GM19240 (cell line): ENCODE data around the gene B4GALNT3.
"Not testable (repeated sequence)": the region's sequence is repeated elsewhere in the genome, so short reads cannot be mapped to it uniquely, and the experiment has no call there.

Experiments
- DNase-seq: peaks from one replicate; pipeline ENCODE4 v3.0.0; 2011; ENCODE audit warnings: low spot score; ENCODE audit not compliant: insufficient read length

B4GALNT3 gene

DNA sequence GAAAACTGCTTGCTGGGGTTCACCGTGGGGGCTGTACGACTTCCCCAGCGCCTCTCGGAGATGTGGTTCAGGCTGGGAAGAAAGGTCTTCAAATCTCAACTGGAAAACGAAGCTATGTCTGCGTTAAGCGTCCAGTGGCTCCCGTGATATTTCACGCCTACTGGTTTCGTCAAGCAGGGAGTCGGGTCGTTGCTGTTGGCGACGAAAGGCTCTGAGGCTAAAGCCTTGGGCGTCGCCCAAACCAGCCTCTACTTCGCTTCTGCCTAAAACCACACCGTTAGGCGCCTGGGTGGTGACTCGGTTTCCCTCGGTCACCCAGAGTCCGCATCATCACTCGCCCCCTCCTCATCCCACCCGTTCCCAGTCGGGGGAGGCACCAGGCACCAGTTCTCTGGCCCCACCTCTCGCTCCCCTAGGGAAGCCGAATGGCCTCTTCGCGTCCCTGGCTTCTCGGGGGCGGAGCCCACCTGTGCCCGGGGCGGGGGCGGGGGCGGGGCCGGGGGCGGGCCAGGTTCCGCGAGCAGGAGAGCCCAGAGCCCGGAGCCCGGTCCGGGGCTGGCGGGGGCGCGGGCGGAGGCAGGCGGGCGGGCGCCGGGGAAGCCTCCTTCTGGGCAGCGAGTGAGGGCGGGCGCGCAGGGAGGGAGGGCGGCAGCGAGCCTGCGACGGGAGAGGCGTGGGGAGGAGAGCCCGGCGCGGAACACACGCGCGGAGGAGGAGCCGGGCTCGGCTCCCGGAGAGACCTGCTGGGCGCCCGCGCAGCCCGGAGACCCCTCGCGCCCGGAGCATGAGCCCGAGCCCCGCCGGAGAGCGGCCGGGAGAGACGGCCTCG, at the start of gene B4GALNT3:
TSS of gene B4GALNT3 (plus strand) at position 510 of the 829 bp plus-strand sequence. CDS start 438 bp downstream, outside the sequence.
- no peak for DNase-seq

DNA sequence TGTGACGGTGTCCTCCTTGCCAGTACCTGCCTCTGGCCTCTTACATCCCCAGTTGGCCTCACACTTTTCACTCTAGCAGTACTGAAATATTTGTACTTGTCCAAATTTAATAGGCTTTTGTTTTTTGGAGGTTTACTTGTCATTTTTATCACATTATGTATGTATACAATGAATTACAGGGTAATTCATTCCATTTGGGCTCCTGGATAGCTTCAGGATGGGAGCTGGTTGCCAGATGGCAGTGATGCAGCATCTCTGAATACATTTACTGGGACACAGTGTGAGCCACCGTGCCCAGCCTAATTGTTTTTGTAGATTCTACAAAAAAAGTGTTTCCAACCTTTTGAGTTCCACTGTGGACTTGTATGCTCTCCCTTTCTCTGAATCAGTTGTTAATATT, 44.9 kb upstream of the B4GALNT3 start:
- DNase-seq: no peak

DNA sequence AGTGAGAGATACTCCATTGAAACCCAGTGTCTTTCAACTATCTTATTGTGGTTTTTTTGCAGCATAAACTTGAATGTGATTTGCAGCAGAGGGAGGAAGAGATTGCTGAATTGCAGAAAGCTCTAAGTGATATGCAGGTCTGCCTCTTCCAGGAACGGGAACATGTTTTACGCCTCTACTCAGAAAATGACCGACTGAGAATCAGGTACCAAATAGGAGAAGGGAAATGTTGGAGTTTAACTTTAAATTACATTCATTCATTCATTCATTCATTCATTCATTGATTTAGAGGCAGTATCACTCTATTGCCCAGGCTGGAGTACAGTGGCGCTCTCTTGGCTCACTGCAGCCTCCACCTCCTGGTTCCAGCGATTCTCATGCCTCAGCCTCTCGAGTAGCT, 41.3 kb upstream of the B4GALNT3 start:
- DNase-seq: no peak

DNA sequence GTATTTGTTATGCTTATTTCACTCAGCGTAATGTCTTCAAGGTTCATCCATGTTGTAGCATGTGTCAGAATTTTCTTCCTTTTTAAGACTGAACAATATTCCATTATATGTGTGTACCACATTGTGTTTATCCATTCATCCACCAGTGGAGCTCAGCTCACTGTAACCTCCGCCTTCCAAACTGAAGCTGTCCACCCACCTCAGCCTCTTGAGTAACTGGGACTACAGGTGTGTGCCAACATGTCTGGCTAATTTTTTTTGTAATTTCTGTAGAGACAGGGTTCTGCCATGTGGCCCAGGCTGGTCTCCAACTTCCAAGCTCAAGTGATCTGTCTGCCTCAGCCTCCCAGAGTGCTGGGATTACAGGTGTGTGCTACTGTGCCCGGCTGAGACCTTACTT, 37.2 kb upstream of the B4GALNT3 start:
- no peak for DNase-seq

DNA sequence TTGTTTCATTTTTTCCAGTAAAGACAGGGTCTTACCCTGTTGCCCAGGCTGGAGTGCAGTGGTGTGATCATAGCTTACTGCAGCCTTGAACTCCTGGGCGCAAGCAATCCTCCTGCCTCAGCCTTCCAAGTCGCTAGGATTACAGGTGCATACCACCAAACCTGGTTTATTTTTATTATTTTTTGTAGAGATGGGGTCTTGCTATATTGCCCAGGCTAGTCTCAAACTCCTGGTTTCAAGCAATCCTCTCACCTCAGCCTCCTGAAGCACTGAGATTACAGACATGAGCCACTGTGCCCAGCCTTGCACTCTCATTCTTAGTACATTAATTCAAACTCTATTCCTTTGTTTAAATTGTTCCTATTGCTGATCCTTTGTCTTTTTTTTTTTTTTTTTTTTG, 24.0 kb upstream of the B4GALNT3 start:
- not testable (repeated sequence) for DNase-seq

DNA sequence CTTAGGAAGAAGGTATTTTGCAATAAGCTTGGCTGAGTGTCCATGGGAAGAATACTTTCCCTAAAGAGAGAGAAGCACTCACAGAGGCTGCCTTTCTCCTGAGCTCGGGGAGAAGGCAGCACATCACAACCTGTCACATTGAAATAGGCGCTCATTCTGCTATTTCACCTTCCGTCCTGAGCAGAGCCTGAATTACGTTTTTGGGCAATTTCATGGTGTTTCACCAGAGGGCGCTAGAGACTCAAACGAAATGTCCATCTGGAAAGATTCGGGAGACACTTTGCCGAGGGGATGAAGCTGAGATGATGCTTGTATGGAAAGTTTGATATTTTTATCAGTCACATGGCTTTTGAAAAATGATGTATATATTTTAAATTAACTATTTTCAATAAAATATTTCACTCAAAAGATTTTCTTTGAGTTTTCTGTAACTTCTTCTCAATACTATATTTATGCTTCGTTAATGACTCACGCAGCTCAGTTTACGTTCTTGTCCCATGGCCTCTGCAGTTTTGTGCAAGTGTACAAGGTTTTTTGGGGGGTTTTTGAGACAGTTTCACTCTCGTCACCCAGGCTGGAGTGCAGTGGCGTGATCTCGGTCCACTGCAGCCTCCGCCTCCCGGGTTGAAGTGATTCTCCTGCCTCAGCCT, 17.4 kb upstream of the B4GALNT3 start:
- no peak for DNase-seq

DNA sequence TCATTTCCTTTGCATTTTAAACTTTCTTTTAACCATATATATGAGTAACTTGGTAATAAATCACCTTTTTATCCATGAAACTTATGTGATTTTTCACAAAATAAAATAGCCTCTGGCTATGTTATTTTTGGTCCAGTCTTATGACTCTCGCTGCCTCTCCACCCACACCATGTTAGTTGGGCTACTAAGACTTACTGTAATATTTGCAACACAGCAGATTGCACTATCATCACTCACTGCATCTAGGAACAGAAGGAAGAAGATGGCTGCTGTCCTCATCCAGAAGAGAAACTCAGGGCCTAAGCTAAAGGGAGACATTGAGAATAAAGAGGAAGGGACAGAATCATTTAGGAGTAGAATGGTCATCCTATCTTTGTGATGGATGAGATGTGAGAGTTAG, 12.6 kb upstream of the B4GALNT3 start:
- no peak for DNase-seq

DNA sequence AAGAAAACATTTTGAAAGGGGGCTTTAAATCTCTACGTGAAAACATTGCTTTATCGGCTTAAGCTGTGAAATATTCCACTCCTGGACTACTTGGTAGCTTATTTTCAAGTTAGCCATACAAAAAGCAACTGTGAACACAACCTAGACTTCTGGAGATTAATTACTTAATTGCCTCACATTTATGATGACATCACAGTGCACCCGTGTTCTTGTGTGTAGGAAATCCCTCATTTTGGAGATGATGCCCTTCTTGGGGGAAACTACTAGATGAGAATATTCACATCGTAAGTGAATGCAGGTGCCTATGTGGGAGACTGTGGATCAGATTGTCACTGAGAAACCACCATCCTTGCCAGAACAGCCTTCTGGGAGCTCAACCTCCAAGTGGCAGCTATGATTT, 10.5 kb upstream of the B4GALNT3 start:
- no peak for DNase-seq

DNA sequence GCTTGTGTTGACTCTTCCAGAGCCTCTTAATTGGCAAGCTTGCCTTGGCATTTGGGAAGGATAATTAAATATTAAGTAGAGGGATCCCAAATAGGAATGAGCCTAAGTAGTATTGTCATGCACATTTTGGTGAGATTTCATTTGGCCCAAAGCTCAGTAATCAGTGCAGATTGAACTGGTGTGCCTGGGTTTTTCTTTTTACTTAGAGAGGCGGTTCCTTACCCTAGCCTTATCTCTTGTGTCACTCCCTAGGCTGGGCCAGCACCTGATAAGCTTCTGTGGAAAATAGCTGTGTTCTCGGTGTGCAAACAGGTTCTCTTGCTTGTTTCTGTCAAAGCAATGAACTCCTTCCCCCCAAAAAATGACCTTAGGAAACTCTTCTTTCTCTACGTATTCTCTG, 9.3 kb upstream of the B4GALNT3 start:
- no peak for DNase-seq

DNA sequence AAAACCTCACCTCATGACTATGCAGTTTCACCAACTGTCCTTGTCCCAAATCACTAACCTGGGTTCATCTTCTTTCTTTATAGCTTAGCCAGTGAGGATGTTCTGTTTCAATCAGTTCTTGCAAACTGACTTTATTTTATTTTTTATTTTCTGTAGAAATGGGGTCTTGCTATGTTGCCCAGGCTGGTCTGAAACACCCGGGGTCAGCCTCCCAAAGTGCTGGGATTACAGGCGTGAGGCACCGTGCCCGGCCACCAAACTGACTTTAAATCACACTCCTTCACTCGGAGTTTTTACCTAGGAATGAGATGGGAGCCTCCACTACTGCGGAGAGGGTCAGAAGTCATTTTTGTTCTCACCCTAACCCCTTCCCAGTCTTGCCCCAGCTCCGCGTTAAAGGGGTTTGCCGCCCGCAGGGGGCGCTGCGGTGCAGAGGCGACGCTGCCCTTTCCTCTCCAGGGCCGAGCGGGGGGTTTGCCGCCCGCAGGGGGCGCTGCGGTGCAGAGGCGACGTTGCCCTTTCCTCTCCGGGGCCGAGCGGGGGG, 7.0 kb upstream of the B4GALNT3 start:
- no peak for DNase-seq

DNA sequence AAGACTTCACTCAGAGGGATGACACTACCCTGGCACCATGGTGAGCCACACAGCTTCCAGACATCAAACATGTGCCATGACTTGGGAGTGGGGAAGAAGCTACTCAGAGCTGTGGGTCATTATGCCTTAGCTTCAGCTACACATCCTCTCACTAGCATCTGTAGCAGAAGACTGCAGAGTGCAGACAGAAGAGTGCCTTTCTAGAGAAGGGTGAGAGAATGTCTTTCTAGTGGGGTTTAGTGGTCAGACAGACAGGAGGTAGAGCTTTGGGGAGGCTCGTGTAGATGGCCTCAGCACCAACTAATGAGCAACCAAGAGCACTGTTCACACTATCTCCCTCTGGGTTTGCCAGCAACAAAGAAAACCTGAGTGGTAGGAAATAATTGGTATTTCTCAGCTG, 4.9 kb upstream of the B4GALNT3 start:
- no peak for DNase-seq

DNA sequence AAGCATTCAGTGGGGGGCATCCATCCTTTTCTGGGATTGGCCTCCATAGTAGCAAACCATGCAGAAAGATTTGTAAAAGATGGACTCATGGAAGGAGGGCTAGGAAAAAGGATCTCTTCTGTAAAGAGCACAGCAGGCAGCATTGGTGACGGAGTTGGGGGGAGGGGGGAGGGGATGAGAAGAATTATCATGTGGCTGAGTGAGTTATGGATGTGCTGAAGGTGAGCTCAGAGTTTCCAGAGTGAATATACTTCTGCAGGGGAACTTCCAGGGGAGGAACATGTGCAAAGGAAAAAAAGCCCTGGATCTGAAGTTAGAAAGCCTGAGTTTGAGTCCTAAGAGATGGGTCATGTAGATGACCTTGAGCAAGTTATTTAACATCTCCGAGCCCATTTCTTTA, 3.9 kb upstream of the B4GALNT3 start:
- DNase-seq: no peak

DNA sequence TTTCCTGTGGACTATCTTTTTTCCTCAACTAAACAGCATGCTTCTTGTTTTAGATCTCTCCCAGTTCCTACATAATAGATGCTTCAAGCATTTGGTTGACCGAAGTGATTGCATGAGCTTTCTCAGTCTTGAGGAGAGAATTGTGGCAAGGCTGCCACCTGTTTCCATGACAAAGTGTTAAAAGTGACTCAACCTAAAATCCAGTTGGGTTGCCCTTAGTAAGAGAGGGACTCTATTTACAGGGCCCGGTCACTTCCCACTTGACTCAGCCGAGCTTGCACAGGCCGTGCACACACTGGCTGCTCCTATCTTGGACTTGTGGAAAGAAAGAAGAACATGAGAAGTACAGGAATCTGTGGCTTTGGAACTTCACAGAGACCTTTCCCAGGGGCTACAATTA, 2.1 kb upstream of the B4GALNT3 start:
- DNase-seq: no peak

DNA sequence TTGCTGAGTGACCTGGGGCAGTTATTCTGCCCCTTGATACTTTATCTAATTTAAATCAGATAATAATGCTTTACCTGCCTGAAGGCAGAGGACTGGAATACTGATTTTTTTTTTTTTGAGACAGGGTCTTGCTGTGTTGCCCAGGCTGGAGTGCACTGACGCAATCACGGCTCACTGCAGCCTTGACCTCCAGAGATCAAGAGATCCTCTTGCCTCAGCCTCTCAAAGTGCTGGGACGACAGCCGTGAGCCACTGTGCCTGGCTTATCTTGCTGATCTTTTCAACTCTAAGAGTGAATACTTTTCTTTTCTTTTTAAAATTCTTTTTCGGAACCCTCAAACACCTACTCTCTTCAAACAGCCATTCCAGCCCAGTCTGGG, 699 bp upstream of the B4GALNT3 start:
- no peak for DNase-seq

DNA sequence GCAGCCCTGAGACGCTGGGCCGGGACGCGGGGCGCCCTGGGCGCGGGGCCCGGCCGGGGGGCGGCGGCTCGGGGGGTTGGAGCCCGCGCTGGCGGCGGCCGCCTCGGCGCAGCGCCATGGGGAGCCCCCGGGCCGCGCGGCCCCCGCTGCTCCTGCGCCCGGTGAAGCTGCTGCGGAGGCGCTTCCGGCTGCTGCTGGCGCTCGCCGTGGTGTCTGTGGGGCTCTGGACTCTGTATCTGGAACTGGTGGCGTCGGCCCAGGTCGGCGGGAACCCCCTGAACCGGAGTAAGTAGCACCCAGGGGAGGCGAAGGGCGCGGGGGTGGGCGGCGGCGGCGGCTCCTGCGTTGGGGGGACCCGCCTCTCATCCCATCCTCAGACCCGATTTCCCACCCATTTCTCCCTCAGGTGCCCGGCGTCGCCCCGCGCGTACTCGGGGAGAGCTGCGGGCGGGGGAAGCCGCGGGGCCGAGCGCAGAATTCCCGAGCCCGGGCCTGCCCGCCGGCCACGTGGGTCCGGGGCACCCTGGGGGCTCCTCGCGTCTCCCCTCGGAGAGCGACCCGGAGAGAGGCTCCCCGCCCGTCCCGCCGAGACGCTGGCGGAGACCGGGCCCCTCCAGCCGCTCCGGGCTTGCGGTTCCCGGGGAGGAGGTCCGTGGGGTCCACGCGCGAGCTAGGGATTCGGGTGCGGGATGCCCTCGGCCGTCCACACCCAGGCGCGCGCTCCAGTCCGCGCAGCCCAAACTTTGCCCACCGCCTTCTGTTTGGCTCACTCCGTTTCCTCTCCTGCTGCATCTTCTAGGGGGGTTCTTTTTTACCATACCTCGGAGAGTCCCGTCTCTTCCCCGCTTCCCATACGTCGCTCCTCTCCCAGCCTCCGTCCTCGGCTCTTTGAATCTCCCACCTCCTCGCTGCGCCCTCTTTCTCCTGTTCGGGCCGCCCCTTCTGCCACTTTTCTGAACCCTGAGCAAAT, 807 bp downstream of the B4GALNT3 start:
- DNase-seq: no peak

DNA sequence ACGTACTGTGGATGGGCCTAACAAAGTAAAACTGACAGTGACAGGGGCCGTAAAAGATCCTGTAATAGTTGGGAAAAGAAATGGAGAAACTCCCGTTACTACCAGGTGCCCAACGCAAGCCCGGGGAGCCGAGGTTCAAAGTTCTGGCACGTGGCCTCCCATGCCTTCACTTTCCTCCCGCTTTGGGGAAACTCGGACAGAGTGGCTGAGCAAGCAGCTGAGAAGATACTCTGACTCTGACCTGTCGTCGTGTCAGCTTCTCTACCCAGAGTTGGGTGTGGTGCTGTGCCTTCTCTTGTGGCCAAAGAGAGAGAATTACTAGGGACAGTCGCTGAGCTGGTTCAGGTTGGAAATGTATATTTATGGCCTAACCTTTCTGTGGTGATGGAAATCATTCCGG, 1.7 kb downstream of the B4GALNT3 start:
- DNase-seq: no peak

DNA sequence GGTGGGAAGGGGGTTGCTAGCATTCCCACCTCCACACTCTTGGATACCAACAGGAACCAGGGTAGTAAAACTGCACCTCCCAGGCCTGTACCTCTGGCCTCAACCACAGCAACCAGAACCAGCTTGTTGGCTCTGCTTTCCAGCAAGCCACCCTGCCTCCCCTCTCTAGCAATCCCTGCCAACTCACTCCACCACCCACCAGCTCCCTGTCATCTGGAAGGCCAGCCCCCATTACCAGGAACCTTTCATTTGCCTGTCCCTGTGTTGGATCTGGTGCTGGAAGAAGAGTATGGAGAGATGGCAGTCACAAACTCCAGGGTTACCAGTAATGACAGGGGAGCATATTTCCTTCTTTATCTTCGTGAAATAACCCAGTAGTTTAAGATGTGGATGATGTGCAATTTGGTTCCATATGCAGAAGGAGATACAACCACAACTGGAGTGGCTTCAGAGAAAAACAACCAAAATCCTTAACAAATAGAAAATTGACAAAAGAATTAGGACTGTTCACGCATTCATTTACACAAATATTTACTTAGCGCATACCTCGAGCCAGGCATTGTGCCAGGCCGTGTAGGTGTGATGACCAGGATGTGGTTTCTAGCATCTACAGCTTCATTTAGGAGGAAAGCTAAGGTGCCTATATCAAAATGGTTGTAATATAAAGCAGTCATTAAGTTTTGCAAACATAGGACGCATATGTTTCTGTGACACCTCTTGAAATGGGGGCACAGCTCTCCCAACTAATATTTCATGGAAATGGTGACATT, 3.4 kb downstream of the B4GALNT3 start:
- DNase-seq: no peak

DNA sequence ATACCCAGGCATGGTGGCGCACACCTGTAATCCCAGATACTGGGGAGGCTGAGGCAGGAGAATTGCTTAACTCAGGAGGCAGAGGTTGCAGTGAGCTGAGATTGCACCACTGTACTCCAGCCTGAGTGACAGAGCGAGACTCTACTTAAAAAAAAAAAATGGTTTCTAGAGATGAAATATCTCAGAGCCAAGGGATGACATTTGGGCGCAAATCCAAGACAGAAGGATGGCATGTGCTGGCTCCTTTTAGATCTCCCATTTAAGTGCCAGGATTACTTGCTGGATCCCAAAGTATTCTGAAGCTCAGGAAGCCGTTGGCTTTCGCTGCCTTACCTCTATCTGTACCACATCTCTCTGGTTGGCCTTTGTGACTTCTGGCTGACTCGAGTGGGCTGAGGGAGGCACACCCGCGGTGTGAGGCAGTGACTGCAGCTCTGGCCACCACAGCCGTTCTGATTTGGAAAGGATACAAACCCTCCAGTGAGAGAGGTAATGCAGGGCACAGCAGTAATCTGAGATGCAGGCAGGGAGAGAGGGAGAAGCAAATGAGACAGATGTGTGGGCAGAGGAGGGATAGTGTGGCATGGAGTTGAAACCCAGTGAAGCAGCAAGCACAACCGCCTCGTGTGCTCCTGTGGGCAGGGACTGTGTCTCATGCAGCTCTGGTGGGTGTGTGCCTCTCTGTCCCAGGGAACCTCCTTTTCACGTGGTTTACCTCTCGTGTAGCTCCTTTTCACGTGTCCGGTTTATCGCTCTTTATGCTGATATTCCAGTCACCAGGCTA, 4.9 kb downstream of the B4GALNT3 start:
- DNase-seq: no peak

DNA sequence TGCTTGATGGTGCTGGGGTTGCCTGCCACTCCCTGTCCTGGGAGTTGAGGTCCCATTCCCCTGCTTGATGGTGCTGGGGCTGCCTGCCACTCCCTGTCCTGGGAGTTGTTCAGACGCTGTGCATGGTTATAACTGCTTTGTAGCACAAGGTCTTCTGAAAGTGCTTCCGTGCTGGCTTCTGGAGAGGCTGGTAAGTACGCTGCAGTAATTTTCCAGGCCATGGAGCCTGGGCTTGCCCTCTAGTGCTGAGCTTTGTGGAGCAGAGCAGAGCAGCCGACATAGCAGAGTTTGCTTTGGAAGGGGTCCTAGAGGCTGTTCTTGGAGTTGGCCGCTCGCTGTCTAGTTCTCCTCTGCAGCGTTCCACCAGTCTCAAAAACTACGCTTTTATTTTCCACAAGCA, 6.3 kb downstream of the B4GALNT3 start:
- DNase-seq: no peak

DNA sequence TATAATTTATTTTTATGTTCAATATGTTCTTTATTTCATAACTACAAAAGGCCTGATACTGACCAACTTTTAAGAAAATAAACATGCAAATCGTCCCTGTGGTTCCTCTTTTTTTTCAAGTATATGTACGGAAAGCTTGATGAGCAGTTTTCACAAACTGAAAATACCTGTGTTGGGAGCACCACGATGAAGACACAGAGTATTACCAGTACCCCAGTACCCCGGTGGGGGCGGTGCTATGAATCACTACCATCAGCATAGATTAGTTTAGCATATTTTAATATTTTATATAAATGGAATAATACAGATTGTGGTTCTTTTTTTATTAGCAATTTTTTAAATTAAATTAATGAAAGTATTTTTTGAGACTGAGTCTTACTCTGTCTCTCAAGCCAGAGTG, 7.0 kb downstream of the B4GALNT3 start:
- no peak for DNase-seq
